Vagina (tissue), 2 donors: ENCODE data around the gene PTER. TPM values are rescaled to one million over a fixed set of nuclear protein-coding genes. Genes with fewer than 3 reads are reported as not detected.

Experiments used
- DNase-seq, 2 donors: peaks; one replicate each; pipeline ENCODE4 v3.0.0-alpha.2; 2017; ENCODE audit errors: extremely low spot score in 2 of 2
- H3K27ac ChIP-seq: fragments of 200-600 bp; sonication (generic); one replicate; pipeline ENCODE4 v1.5.1; 2019
- H3K27me3 ChIP-seq: fragments of 200-600 bp; sonication (generic); one replicate; pipeline ENCODE4 v1.5.1; 2019
- H3K36me3 ChIP-seq, 2 donors: fragments of 200-600 bp; sonication (generic); one replicate each; pipeline ENCODE4 v1.5.1; 2017 to 2019
- H3K4me1 ChIP-seq: fragments of 200-600 bp; sonication (generic); one replicate; pipeline ENCODE4 v1.5.1; 2019
- H3K4me3 ChIP-seq, 2 donors: fragments of 200-600 bp; sonication (generic); 1 replicate in 1 of 2; 2 replicates in 1 of 2; pipeline ENCODE4 v1.5.1; 2016 to 2019
- H3K9me3 ChIP-seq: fragments of 200-600 bp; sonication (generic); one replicate; pipeline ENCODE4 v1.5.1; 2019
- POLR2A ChIP-seq, 2 donors: fragments of 450-650 bp; IDR thresholded peaks; one replicate each; pipeline ENCODE4 v1.6.1; 2017; ENCODE audit warnings: antibody characterized with exemption in 2 of 2, mild to moderate bottlenecking in 2 of 2, moderate library complexity in 2 of 2
- POLR2AphosphoS5 ChIP-seq, 2 donors: sonication (generic); formaldehyde crosslinking; IDR thresholded peaks; one replicate each; pipeline ENCODE4 v1.9.0; 2017; ENCODE audit warnings: antibody characterized with exemption in 2 of 2, mild to moderate bottlenecking in 2 of 2, low read depth in 1 of 2; ENCODE audit not compliant: insufficient read depth in 1 of 2
- intact Hi-C: fragments of 100-400 bp; cut with DNase I; formaldehyde crosslinking; loops from one replicate; pipeline ENCODE4 v1.15.1; 2023
- total RNA-seq: library from RNA; depleted of rRNA; stranded (reverse); fragments of >200 nt; gene quantifications from one replicate; pipeline ENCODE4 v1.2.3, GENCODE V29; 2016
- TF ChIP-seq, protein P1 (sequence below), 3 experiments: fragments of 450-650 bp in 2 of 3; fragments of 200-600 bp in 1 of 3; sonication (generic) in 1 of 3; IDR thresholded peaks; one replicate each; pipeline ENCODE4 v1.5.1; 2017 to 2019; ENCODE audit warnings: antibody characterized with exemption in 3 of 3, mild to moderate bottlenecking in 2 of 3, moderate library complexity in 2 of 3

Gene PTER
- total RNA-seq, 1 donor from 2014 or later, result 7.4 TPM

DNA sequence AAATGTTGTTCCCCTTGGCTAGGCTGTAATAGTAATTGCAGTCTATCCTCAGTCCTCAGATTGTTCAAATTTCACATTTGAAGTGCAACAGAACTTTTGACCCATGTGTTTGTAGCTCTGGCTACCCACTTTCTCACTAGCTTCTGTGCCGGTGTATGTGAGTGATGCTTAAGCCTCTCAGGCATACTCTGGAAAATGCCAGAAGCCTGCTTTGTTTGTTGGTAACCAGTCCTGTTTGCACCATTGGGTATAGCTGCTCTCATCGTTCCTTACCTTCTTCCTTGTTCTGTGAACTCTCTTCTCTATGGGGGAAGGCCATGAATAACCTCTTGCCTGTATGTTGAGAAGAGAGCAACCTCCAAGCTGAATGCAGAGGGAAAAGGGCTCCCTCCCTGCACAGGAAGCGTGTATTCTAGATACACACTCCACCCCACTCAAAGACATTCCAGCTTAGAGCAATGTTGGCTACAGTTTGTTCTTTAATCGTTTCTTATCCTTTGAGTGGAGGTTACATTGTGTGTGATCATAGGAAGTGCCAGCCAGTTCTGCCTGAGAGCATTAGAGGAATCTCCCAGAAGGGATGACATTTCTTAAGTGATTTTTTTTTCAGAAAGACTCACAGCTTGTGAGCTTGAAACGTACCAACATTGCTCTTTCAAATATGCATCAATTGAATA lies 44.4 kb downstream of the PTER start:
- Histone ChIP-seq H3K27me3 (no peaks in the 10 kb centered on the region), H3K27ac (no peak overlapping the region), H3K9me3 (no peaks in the 10 kb centered on the region), H3K36me3 (peaks cover 0 to 1% of the 10 kb centered on the region in 2 donors), H3K4me3 (no peak overlapping the region), H3K4me1 (no peaks in the 10 kb centered on the region)
- intact Hi-C loops, result no loop called here
- no peak for TF ChIP-seq POLR2A (IDR thresholded peaks at IDR 0.05)
- TF ChIP-seq, protein P1, sequence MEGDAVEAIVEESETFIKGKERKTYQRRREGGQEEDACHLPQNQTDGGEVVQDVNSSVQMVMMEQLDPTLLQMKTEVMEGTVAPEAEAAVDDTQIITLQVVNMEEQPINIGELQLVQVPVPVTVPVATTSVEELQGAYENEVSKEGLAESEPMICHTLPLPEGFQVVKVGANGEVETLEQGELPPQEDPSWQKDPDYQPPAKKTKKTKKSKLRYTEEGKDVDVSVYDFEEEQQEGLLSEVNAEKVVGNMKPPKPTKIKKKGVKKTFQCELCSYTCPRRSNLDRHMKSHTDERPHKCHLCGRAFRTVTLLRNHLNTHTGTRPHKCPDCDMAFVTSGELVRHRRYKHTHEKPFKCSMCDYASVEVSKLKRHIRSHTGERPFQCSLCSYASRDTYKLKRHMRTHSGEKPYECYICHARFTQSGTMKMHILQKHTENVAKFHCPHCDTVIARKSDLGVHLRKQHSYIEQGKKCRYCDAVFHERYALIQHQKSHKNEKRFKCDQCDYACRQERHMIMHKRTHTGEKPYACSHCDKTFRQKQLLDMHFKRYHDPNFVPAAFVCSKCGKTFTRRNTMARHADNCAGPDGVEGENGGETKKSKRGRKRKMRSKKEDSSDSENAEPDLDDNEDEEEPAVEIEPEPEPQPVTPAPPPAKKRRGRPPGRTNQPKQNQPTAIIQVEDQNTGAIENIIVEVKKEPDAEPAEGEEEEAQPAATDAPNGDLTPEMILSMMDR (IDR thresholded peaks at IDR 0.05), result no peak
- no peak for TF ChIP-seq POLR2AphosphoS5 (IDR thresholded peaks at IDR 0.05; ENCODE audit: insufficient read depth in 1 of 2, low read depth in 1 of 2)
- no peak for DNase-seq

DNA sequence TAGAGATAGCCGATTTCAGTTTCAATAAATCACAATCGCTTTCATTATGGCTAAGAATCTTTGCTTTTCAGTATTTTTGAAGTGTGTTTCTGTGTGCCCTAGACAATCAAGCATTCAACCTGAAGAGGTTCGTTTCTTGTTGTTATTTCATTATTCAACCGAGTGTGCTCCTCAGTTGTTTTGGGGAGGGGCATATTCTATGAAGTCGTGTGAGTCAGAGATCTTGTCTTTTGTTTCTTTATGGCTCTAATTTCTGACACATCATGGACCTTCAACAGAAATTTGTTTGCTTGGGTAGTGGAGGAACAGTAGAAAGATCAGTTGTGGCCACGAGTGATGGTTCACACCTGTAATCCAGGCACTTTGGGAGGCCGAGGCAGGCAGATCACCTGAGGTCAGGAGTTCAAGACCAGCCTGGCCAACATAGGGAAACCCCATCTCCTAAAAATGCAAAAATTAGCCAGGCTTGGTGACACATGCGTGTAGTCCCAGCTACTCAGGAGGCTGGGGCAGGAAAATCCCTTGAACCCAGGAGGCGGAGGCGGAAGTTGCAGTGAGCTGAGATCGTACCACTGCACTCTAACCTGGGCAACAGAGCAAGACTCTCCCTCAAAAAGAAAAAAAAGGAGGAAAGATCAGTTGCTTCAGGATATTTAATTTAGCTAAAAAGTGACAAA lies 46.6 kb downstream of the PTER start:
- no peak for DNase-seq
- Histone ChIP-seq H3K36me3 (peaks cover 0 to 9% of the 10 kb centered on the region in 2 donors), H3K27ac (no peak overlapping the region), H3K4me3 (no peak overlapping the region), H3K4me1 (no peaks in the 10 kb centered on the region), H3K9me3 (no peaks in the 10 kb centered on the region), H3K27me3 (no peaks in the 10 kb centered on the region)
- TF ChIP-seq, protein P1 (IDR thresholded peaks at IDR 0.05), result no peak
- TF ChIP-seq POLR2A (IDR thresholded peaks at IDR 0.05), result no peak
- TF ChIP-seq POLR2AphosphoS5 (IDR thresholded peaks at IDR 0.05; ENCODE audit: insufficient read depth in 1 of 2, low read depth in 1 of 2), result no peak
- intact Hi-C loops, result no loop called here

DNA sequence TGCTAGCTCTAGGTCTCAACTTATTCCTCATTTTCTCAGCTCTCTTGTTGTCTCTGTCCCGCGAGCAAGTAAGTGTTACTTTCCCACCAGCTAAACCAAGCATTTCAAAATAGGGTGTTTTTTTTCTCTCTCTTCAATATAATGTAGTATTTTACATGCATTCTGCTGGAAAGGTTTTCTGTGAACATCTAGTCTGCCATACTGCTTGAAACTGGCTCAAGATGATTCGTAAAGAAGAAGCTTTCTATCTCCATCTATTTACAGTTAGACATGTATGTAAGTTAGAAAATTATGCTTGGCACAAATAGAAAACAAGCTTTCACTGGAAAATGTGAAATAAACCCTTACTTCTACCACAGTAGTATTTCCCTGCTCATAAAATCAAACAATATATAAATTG lies 53.7 kb downstream of the PTER start:
- Histone ChIP-seq H3K36me3 (peaks cover 0 to 9% of the 10 kb centered on the region in 2 donors), H3K27ac (no peak overlapping the region), H3K9me3 (no peaks in the 10 kb centered on the region), H3K27me3 (no peaks in the 10 kb centered on the region), H3K4me1 (no peaks in the 10 kb centered on the region), H3K4me3 (no peak overlapping the region)
- intact Hi-C loops, result no loop called here
- DNase-seq, result no peak
- TF ChIP-seq POLR2A (IDR thresholded peaks at IDR 0.05) (no peak), POLR2AphosphoS5 (IDR thresholded peaks at IDR 0.05; ENCODE audit: insufficient read depth in 1 of 2, low read depth in 1 of 2) (no peak)
- TF ChIP-seq, protein P1 (IDR thresholded peaks at IDR 0.05), result no peak

- TF ChIP-seq POLR2A (IDR thresholded peaks at IDR 0.05), result no peak
- TF ChIP-seq POLR2AphosphoS5 (IDR thresholded peaks at IDR 0.05; ENCODE audit: insufficient read depth in 1 of 2, low read depth in 1 of 2), result no peak
- TF ChIP-seq, protein P1 (IDR thresholded peaks at IDR 0.05), result no peak
- DNase-seq, result no peak
- H3K27ac ChIP-seq, result no peak overlapping the region
- H3K4me1 ChIP-seq, result no peaks in the 10 kb centered on the region
- peaks cover 0 to under 1% of the 10 kb centered on the region in 2 donors for H3K36me3 ChIP-seq
- H3K4me3 ChIP-seq, result no peak overlapping the region
- H3K9me3 ChIP-seq, result no peaks in the 10 kb centered on the region
- intact Hi-C loops, result no loop called here
- H3K27me3 ChIP-seq, result no peaks in the 10 kb centered on the region
These were observed 55.1 kb downstream of the PTER start for GRCh38 chr10:16491933-16492332.
